HL-60 (cell line): ENCODE data around the gene MUC6.

Source experiments
- CTCF ChIP-seq: IDR thresholded peaks from one replicate; pipeline ENCODE4 v1.5.1; 2011; ENCODE audit warnings: low read length, control low read depth, inconsistent platforms; ENCODE audit not compliant: insufficient read depth
- GABPA ChIP-seq: IDR thresholded peaks from 2 replicates; pipeline ENCODE4 v1.6.1; 2012; ENCODE audit warnings: low read depth
- POLR2AphosphoS5 ChIP-seq: IDR thresholded peaks from 2 replicates; pipeline ENCODE4 v1.6.1; 2012; ENCODE audit warnings: low read depth
- SPI1 ChIP-seq: IDR thresholded peaks from 2 replicates; pipeline ENCODE4 v1.6.1; 2012; ENCODE audit warnings: low read depth, mild to moderate bottlenecking, borderline replicate concordance
- TF ChIP-seq, protein P1 (sequence below): IDR thresholded peaks from 2 replicates; pipeline ENCODE4 v1.6.1; 2012; ENCODE audit warnings: low read depth; ENCODE audit not compliant: insufficient replicate concordance

GRCh38 chr11:978781-979180 is 57.7 kb downstream of the MUC6 start:
- TF ChIP-seq, protein P1, sequence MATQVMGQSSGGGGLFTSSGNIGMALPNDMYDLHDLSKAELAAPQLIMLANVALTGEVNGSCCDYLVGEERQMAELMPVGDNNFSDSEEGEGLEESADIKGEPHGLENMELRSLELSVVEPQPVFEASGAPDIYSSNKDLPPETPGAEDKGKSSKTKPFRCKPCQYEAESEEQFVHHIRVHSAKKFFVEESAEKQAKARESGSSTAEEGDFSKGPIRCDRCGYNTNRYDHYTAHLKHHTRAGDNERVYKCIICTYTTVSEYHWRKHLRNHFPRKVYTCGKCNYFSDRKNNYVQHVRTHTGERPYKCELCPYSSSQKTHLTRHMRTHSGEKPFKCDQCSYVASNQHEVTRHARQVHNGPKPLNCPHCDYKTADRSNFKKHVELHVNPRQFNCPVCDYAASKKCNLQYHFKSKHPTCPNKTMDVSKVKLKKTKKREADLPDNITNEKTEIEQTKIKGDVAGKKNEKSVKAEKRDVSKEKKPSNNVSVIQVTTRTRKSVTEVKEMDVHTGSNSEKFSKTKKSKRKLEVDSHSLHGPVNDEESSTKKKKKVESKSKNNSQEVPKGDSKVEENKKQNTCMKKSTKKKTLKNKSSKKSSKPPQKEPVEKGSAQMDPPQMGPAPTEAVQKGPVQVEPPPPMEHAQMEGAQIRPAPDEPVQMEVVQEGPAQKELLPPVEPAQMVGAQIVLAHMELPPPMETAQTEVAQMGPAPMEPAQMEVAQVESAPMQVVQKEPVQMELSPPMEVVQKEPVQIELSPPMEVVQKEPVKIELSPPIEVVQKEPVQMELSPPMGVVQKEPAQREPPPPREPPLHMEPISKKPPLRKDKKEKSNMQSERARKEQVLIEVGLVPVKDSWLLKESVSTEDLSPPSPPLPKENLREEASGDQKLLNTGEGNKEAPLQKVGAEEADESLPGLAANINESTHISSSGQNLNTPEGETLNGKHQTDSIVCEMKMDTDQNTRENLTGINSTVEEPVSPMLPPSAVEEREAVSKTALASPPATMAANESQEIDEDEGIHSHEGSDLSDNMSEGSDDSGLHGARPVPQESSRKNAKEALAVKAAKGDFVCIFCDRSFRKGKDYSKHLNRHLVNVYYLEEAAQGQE, result no peak
- TF ChIP-seq CTCF, result no peak
- TF ChIP-seq POLR2AphosphoS5, result no peak
- no peak for TF ChIP-seq GABPA
- TF ChIP-seq SPI1, result no peak
